CD8-positive, alpha-beta memory T cell (primary cell): Measurements from ENCODE around the gene HOMER1. TPM values are rescaled to one million over a fixed set of nuclear protein-coding genes. Genes with fewer than 3 reads are reported as not detected.

Source experiments
- CTCF ChIA-PET: fragments of 350-600 bp; sonication (Branson Sonifier 250); formaldehyde crosslinking; loops from one replicate; lab custom pipeline; 2021; ENCODE audit warnings: antibody characterized with exemption; lab: Charles Lee
- POLR2A ChIA-PET: fragments of 350-600 bp; sonication (Branson Sonifier 250); formaldehyde crosslinking; loops from one replicate; lab custom pipeline; 2021; ENCODE audit warnings: antibody characterized with exemption; lab: Charles Lee
- DNase-seq, 5 donors: peaks; one replicate each; pipeline versions ENCODE4 v3.0.0 to v3.0.0-alpha.2; 2020 to 2022; ENCODE audit warnings: mixed read lengths in 1 of 5
- H3K27ac ChIP-seq: one replicate; pipeline ENCODE4 v1.7.0; 2013; ENCODE audit warnings: low read depth, mild to moderate bottlenecking, low read length, moderate library complexity
- H3K27me3 ChIP-seq: 2 replicates; pipeline ENCODE4 v1.7.0; 2013; ENCODE audit warnings: low read length, mild to moderate bottlenecking; ENCODE audit not compliant: insufficient read depth, poor library complexity, severe bottlenecking
- H3K36me3 ChIP-seq: 2 replicates; pipeline ENCODE4 v1.7.0; 2013; ENCODE audit warnings: mild to moderate bottlenecking, low read length, moderate library complexity; ENCODE audit not compliant: insufficient read depth
- H3K4me1 ChIP-seq: 2 replicates; pipeline ENCODE4 v1.7.0; 2013; ENCODE audit warnings: mild to moderate bottlenecking, low read length, moderate library complexity; ENCODE audit not compliant: insufficient read depth
- H3K4me3 ChIP-seq: 2 replicates; pipeline ENCODE4 v1.7.0; 2013; ENCODE audit warnings: mild to moderate bottlenecking, low read length
- H3K9me3 ChIP-seq: 2 replicates; pipeline ENCODE4 v1.7.0; 2013; ENCODE audit warnings: mild to moderate bottlenecking, low read length
- H3K27ac Mint-ChIP-seq, 8 donors: one replicate each; pipeline ENCODE4 v1.8.0; 2020 to 2021; ENCODE audit warnings: mixed read lengths in 8 of 8, mild to moderate bottlenecking in 6 of 8, inconsistent platforms in 3 of 8, moderate library complexity in 3 of 8
- H3K27me3 Mint-ChIP-seq, 2 donors: one replicate each; pipeline ENCODE4 v1.8.0; 2020 to 2021; ENCODE audit warnings: mixed read lengths in 2 of 2, mild to moderate bottlenecking in 1 of 2, moderate library complexity in 1 of 2
- H3K36me3 Mint-ChIP-seq, 3 donors: one replicate each; pipeline ENCODE4 v1.8.0; 2020 to 2021; ENCODE audit warnings: mixed read lengths in 3 of 3, inconsistent platforms in 1 of 3, mild to moderate bottlenecking in 1 of 3
- H3K4me1 Mint-ChIP-seq, 3 donors: one replicate each; pipeline ENCODE4 v1.8.0; 2020 to 2021; ENCODE audit warnings: mixed read lengths in 3 of 3, inconsistent platforms in 1 of 3, mild to moderate bottlenecking in 1 of 3
- H3K4me3 Mint-ChIP-seq, 7 donors: one replicate each; pipeline ENCODE4 v1.8.0; 2020 to 2021; ENCODE audit warnings: mixed read lengths in 7 of 7, mild to moderate bottlenecking in 6 of 7, moderate library complexity in 4 of 7, inconsistent platforms in 2 of 7
- H3K9me3 Mint-ChIP-seq, 5 donors: one replicate each; pipeline ENCODE4 v1.8.0; 2020 to 2022; ENCODE audit warnings: mixed read lengths in 5 of 5, mild to moderate bottlenecking in 3 of 5, moderate library complexity in 2 of 5, inconsistent platforms in 1 of 5
- polyA plus RNA-seq: library from polyadenylated mRNA; unstranded; fragments of 300-500 nt; fragmentation: Illumina TruSeq; gene quantifications from one replicate; pipeline ENCODE4 v1.2.3, GENCODE V29; 2021
- total RNA-seq, 2 experiments: library from RNA; stranded (reverse); gene quantifications; one replicate each; pipeline ENCODE4 v1.2.3, GENCODE V29; 2021

The HOMER1 gene
- total and polyA plus RNA-seq, 3 experiments from 2014 or later: 4.6 to 11.1 (median 7.3) TPM

DNA sequence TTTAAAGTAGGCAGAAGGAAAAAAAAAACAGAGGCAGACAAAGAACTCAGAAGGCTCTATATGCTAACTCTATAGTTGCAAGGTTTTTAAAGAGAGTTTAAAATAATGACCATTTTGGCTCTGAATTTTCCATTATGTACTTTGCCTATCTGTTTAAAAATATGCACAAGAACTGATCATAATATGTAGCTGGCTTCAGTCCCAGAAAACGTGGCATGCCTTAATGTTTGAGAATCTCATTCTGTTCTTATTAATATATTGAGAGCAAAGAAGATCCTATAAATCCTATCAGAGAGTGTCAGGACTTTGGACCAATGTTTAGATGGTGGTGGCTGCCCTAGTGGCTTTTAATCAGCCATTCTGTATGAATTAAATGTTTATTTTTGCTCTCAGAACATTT, 156.5 kb downstream of the HOMER1 start:
- H3K4me3 Mint-ChIP-seq: no peak overlapping the region
- no peak overlapping the region for H3K27ac Mint-ChIP-seq
- no peaks in the 10 kb centered on the region for H3K9me3 ChIP-seq
- DNase-seq: no peak
- POLR2A ChIA-PET: no interaction called here
- H3K4me3 ChIP-seq: no peak overlapping the region
- H3K27me3 ChIP-seq: no peaks in the 10 kb centered on the region
- H3K4me1 Mint-ChIP-seq: no peaks in the 10 kb centered on the region
- CTCF ChIA-PET: no interaction called here
- peaks cover 10 to 22% of the 10 kb centered on the region in 2 donors for H3K27me3 Mint-ChIP-seq
- no peak overlapping the region for H3K27ac ChIP-seq
- no peaks in the 10 kb centered on the region for H3K4me1 ChIP-seq
- no peaks in the 10 kb centered on the region for H3K36me3 Mint-ChIP-seq
- H3K36me3 ChIP-seq: no peaks in the 10 kb centered on the region
- no peaks in the 10 kb centered on the region for H3K9me3 Mint-ChIP-seq

DNA sequence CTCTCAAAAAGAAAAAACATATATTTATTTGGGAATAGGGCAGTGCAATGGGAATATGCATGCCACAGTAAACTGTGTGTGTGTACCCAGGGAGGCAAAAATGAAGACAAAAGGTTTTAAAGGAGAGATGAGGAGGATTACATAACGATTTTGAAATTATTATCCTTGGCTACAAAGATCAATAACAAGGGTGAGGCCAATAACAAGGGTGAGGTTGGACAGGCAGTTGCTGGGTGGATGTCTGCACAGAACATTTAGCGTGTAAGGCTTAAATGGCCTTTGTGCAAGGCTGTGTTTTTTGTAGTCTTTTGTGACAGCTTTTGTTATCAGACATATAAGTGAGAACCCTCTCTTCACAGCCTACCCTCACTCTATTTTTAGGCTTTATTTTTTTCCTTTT, 164.1 kb downstream of the HOMER1 start:
- H3K27ac Mint-ChIP-seq: no peak overlapping the region
- H3K4me1 Mint-ChIP-seq: no peaks in the 10 kb centered on the region
- no peaks in the 10 kb centered on the region for H3K36me3 ChIP-seq
- no peaks in the 10 kb centered on the region for H3K9me3 Mint-ChIP-seq
- ChIA-PET POLR2A (no interaction called here), CTCF (no interaction called here)
- H3K9me3 ChIP-seq: no peaks in the 10 kb centered on the region
- H3K36me3 Mint-ChIP-seq: peaks cover 0 to 7% (median 0%) of the 10 kb centered on the region in 3 donors
- H3K4me3 Mint-ChIP-seq: no peak overlapping the region
- H3K27ac ChIP-seq: no peak overlapping the region
- peaks cover 4 to 5% of the 10 kb centered on the region in 2 donors for H3K27me3 Mint-ChIP-seq
- H3K4me1 ChIP-seq: no peaks in the 10 kb centered on the region
- H3K4me3 ChIP-seq: no peak overlapping the region
- H3K27me3 ChIP-seq: no peaks in the 10 kb centered on the region
- no peak for DNase-seq

DNA sequence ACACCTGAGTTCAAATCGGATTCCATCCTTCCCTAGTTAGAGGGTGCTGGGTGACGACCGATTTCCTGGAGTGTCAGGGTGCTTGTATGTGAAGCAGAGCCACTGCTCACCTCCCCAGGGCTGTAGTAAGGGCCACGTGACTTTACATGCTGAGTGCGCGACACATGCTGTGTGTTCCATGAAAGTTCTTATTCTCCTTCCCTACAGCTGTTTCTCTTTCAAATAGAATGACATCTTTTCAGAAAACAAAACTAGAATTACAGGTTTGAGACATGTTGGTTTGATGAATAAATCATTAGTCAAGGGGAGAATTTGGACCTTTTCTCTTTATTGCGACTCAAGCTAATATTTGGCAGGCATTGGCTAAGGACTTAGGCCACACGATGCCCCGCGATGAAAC, 164.9 kb downstream of the HOMER1 start:
- Histone ChIP-seq H3K4me1 (no peaks in the 10 kb centered on the region), H3K27ac (no peak overlapping the region), H3K36me3 (no peaks in the 10 kb centered on the region), H3K27me3 (no peaks in the 10 kb centered on the region), H3K9me3 (no peaks in the 10 kb centered on the region), H3K4me3 (no peak overlapping the region)
- ChIA-PET CTCF (no interaction called here), POLR2A (no interaction called here)
- Mint-ChIP-seq H3K27me3 (peaks cover 4 to 8% of the 10 kb centered on the region in 2 donors), H3K36me3 (peaks cover 0 to 8% (median 0%) of the 10 kb centered on the region in 3 donors), H3K9me3 (no peaks in the 10 kb centered on the region), H3K27ac (no peak overlapping the region), H3K4me1 (no peaks in the 10 kb centered on the region), H3K4me3 (no peak overlapping the region)
- DNase-seq: no peak

DNA sequence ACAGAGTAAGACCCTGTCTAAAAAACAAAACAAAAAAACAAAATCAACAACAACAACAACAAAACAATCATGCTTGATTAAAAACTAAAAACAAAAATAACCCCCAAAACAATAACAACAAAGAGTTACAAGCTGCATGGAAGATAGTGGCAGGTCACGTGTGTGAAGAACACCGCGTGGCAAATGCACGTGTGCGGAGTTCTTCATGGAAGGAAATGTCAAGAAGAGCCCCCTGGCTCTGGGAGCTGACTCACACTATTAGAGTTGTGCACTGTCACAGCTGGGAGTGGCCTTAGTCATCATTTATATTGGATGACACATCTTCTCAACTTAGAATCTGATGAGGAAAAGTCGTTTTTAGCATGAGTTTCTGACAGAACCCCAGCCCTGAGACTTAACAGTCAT, 167.5 kb downstream of the HOMER1 start:
- Histone ChIP-seq H3K27ac (no peak overlapping the region), H3K4me3 (no peak overlapping the region), H3K4me1 (no peaks in the 10 kb centered on the region), H3K27me3 (no peaks in the 10 kb centered on the region), H3K36me3 (no peaks in the 10 kb centered on the region), H3K9me3 (no peaks in the 10 kb centered on the region)
- Mint-ChIP-seq H3K4me3 (no peak overlapping the region), H3K36me3 (peaks cover 0 to 8% (median 0%) of the 10 kb centered on the region in 3 donors), H3K27ac (peak overlapping the region in 1 of 8 donors; percentile 12), H3K4me1 (no peaks in the 10 kb centered on the region), H3K27me3 (peaks cover 13% of the 10 kb centered on the region in 2 donors), H3K9me3 (no peaks in the 10 kb centered on the region)
- CTCF ChIA-PET: no interaction called here
- DNase-seq: no peak
- POLR2A ChIA-PET: no interaction called here

DNA sequence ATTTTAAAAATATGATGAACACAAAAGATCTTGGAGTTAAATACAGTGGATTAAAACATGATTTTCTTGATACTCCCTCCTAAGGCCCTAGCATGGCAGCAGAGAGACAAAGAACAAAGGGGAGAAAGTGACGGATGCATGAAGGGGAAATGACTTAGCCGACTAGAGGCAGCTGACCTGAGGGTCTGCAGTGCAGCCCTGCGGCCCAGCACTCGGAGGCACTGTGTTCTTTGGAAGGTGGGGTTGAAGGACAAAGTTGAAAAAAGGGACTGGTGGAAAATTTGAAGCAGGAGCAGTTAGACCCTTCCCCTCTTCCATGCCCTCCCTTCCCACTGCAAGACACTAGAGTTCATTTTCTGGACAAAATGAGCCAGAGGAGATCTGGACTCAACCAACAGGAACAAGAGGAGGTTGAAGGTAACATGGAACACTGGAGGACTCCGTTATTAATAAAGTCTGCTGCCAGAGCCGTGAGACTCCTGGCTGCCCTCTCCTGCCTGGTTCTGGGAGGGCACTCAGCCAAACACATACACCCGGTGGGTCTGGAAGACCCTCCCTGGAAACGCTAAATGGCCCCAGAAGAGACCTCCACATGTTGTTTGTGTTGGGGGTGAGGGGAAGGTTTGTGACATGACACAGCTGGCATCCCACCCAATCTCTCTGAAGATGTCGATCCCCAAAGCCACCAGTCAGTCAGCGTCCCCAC, 179.9 kb downstream of the HOMER1 start:
- peaks cover 3 to 11% of the 10 kb centered on the region in 2 donors for H3K27me3 Mint-ChIP-seq
- Histone ChIP-seq H3K4me3 (no peak overlapping the region), H3K4me1 (no peaks in the 10 kb centered on the region), H3K27me3 (no peaks in the 10 kb centered on the region), H3K27ac (no peak overlapping the region), H3K36me3 (no peaks in the 10 kb centered on the region), H3K9me3 (no peaks in the 10 kb centered on the region)
- no peak overlapping the region for H3K27ac Mint-ChIP-seq
- no peak overlapping the region for H3K4me3 Mint-ChIP-seq
- peaks cover 0 to 13% (median 5%) of the 10 kb centered on the region in 3 donors for H3K36me3 Mint-ChIP-seq
- POLR2A ChIA-PET: no interaction called here
- no peaks in the 10 kb centered on the region for H3K4me1 Mint-ChIP-seq
- DNase-seq: no peak
- H3K9me3 Mint-ChIP-seq: peaks cover 4 to 17% (median 5%) of the 10 kb centered on the region in 5 donors
- CTCF ChIA-PET: no interaction called here

DNA sequence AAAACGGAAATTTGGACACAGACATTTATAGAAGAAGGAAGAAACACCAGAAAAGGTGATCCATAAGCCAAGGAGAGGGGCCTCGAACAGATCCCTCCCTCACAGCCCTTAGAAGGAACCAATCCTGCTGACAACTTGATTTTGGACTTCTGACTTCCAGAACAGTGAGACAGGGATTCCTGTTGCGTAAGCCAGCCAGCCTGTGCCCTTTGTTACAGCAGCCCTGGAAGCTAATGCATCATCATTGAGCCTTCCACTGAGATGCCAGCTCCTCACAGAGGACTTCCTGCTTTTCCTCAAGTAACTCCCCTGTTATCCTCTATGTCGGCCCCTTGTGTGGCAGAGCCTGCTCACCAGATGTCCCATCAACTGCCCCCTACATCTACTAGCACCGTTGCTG, 183.9 kb downstream of the HOMER1 start:
- Mint-ChIP-seq H3K27me3 (peaks cover 0 to 3% of the 10 kb centered on the region in 2 donors), H3K4me3 (no peak overlapping the region), H3K27ac (no peak overlapping the region), H3K4me1 (no peaks in the 10 kb centered on the region), H3K9me3 (peaks cover 0 to 4% (median 0%) of the 10 kb centered on the region in 5 donors), H3K36me3 (peaks cover 0 to 5% (median 0%) of the 10 kb centered on the region in 3 donors)
- no peak overlapping the region for H3K27ac ChIP-seq
- no peaks in the 10 kb centered on the region for H3K9me3 ChIP-seq
- no peak overlapping the region for H3K4me3 ChIP-seq
- H3K36me3 ChIP-seq: no peaks in the 10 kb centered on the region
- H3K27me3 ChIP-seq: no peaks in the 10 kb centered on the region
- no peak for DNase-seq
- no peaks in the 10 kb centered on the region for H3K4me1 ChIP-seq
- ChIA-PET CTCF (no interaction called here), POLR2A (no interaction called here)

DNA sequence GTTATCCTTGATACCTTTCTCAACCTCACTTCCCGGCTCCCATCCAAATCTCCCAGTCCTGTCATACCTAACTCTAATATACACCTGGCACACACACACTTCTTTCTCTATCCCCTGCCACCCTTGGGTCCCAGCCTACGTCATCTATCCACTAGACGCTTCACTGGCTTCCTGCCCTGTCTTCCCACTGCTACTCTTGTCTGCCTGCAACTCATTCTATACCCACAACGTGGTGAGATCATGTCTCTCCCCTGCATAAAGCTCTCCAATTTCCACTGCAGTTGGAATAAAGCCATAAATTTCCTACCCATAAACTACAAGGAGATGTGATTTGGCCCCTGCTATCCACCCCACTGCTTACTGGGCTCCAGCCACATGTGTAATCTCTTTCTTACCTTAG, 184.5 kb downstream of the HOMER1 start:
- no peaks in the 10 kb centered on the region for H3K27me3 Mint-ChIP-seq
- no peak overlapping the region for H3K4me3 Mint-ChIP-seq
- no peaks in the 10 kb centered on the region for H3K27me3 ChIP-seq
- CTCF ChIA-PET: no interaction called here
- peaks cover 0 to 1% (median 0%) of the 10 kb centered on the region in 3 donors for H3K36me3 Mint-ChIP-seq
- no peak overlapping the region for H3K27ac ChIP-seq
- no peaks in the 10 kb centered on the region for H3K36me3 ChIP-seq
- POLR2A ChIA-PET: no interaction called here
- H3K4me3 ChIP-seq: no peak overlapping the region
- no peak overlapping the region for H3K27ac Mint-ChIP-seq
- no peaks in the 10 kb centered on the region for H3K9me3 ChIP-seq
- no peaks in the 10 kb centered on the region for H3K9me3 Mint-ChIP-seq
- H3K4me1 ChIP-seq: no peaks in the 10 kb centered on the region
- no peaks in the 10 kb centered on the region for H3K4me1 Mint-ChIP-seq
- DNase-seq: no peak
